Measurements from ENCODE around the gene TCHHL1. TPM values are rescaled to one million over a fixed set of nuclear protein-coding genes. Genes with fewer than 3 reads are reported as not detected.

Gene TCHHL1
- total RNA-seq, 1 donor from 2014 or later, result not detected

DNA sequence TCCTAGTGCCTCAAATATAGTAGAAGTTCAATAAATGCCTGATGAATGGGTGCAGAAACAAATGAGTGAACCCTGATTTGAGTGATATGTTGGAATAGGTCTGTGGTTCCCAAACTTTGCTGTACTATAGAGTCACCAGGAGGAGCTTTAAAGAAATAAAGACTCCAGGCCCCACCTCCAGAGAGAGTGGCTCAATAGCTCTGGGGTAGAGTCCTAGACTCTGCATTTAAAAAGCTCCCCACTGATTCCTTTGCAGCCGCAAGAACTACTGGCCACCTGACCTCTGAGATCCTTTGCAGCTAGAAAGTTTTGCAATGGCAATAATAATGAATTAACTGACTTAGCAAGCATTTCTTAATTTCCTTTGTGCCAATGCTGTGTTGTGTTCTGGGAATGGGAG, 20.9 kb downstream of the TCHHL1 start:
- TF ChIP-seq, protein P1, sequence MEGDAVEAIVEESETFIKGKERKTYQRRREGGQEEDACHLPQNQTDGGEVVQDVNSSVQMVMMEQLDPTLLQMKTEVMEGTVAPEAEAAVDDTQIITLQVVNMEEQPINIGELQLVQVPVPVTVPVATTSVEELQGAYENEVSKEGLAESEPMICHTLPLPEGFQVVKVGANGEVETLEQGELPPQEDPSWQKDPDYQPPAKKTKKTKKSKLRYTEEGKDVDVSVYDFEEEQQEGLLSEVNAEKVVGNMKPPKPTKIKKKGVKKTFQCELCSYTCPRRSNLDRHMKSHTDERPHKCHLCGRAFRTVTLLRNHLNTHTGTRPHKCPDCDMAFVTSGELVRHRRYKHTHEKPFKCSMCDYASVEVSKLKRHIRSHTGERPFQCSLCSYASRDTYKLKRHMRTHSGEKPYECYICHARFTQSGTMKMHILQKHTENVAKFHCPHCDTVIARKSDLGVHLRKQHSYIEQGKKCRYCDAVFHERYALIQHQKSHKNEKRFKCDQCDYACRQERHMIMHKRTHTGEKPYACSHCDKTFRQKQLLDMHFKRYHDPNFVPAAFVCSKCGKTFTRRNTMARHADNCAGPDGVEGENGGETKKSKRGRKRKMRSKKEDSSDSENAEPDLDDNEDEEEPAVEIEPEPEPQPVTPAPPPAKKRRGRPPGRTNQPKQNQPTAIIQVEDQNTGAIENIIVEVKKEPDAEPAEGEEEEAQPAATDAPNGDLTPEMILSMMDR (IDR thresholded peaks at IDR 0.05), result no peak
- Mint-ChIP-seq H3K9me3 (ENCODE audit: low read depth) (no peaks in the 10 kb centered on the region), H3K27ac (ENCODE audit: unreplicated experiment) (no peak overlapping the region), H3K36me3 (ENCODE audit: low read depth) (no peaks in the 10 kb centered on the region), H3K4me1 (ENCODE audit: low read depth) (no peaks in the 10 kb centered on the region), H3K27me3 (ENCODE audit: low read depth) (peaks cover 47% of the 10 kb centered on the region), H3K4me3 (ENCODE audit: unreplicated experiment) (no peak overlapping the region)
- DNase-seq (ENCODE audit: low spot score), result no peak

DNA sequence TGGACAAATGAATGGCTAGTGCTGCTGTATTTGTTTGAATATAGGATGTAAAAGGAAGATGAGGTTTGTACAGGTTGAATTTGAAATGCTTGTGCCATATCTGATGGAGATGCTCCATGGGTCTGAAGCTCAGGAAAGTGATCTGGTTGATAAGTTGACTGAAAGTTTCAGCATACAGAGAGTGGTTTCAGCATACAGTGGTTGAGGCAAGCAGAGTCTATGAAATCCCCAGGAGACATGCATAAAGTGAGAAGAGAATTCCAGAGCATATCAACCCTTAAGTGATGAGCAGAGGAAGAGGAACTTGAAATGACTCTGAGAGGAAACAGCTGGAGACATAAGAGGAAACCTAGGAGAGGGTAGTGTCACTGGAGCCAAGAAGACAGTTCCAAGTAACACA, 21.7 kb downstream of the TCHHL1 start:
- no peaks in the 10 kb centered on the region for H3K36me3 Mint-ChIP-seq (ENCODE audit: low read depth)
- TF ChIP-seq, protein P1 (IDR thresholded peaks at IDR 0.05), result no peak
- no peaks in the 10 kb centered on the region for H3K9me3 Mint-ChIP-seq (ENCODE audit: low read depth)
- no peak for DNase-seq (ENCODE audit: low spot score)
- H3K27ac Mint-ChIP-seq (ENCODE audit: unreplicated experiment), result no peak overlapping the region
- no peak overlapping the region for H3K4me3 Mint-ChIP-seq (ENCODE audit: unreplicated experiment)
- no peaks in the 10 kb centered on the region for H3K4me1 Mint-ChIP-seq (ENCODE audit: low read depth)
- peaks cover 44% of the 10 kb centered on the region for H3K27me3 Mint-ChIP-seq (ENCODE audit: low read depth)

DNA sequence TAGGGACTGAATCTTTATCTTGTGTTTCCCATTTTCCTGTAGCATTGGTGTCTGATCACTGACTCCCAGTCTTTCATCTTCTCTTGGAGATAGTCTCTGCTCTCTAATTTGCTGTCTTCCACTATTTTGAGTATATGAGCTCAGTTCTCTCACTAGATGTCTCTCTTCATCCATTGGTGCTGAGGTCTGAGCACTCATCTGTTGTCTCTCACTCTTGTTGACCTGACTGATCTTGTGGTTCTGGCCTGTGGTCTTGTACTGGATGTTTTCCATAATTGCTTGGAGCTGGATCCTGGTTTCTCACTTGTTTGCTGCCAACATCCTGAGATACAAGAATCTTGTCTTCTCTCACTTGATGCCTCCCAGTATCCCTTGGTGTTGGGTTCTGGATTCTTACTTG, 26.9 kb downstream of the TCHHL1 start:
- no peak overlapping the region for H3K4me3 Mint-ChIP-seq (ENCODE audit: unreplicated experiment)
- H3K27ac Mint-ChIP-seq (ENCODE audit: unreplicated experiment), result no peak overlapping the region
- no peaks in the 10 kb centered on the region for H3K36me3 Mint-ChIP-seq (ENCODE audit: low read depth)
- no peaks in the 10 kb centered on the region for H3K9me3 Mint-ChIP-seq (ENCODE audit: low read depth)
- no peak for DNase-seq (ENCODE audit: low spot score)
- H3K4me1 Mint-ChIP-seq (ENCODE audit: low read depth), result no peaks in the 10 kb centered on the region
- TF ChIP-seq, protein P1 (IDR thresholded peaks at IDR 0.05), result no peak
- peaks cover 29% of the 10 kb centered on the region for H3K27me3 Mint-ChIP-seq (ENCODE audit: low read depth)

DNA sequence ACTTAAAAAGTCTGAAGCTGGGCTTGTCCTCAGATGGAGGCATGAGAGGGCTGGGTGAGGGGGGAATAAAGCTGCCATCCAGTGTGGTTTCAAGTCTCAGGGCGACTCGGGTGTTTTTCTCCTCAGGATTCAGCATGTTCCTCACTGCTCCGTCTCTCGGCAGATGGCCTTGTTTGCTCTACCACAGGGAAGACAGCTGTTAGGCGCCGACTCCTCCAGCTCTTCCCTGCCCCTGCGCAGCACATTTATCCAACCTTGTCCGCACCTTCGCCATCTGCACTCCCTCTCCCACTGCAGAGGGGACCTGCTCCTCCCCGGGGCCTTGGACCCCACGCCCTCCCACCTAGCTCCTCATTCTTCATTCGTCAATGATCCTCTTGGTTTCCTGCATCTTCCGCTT, 35.5 kb downstream of the TCHHL1 start:
- Mint-ChIP-seq H3K4me3 (ENCODE audit: unreplicated experiment) (no peak overlapping the region), H3K9me3 (ENCODE audit: low read depth) (no peaks in the 10 kb centered on the region), H3K27me3 (ENCODE audit: low read depth) (peaks cover 44% of the 10 kb centered on the region), H3K27ac (ENCODE audit: unreplicated experiment) (no peak overlapping the region), H3K4me1 (ENCODE audit: low read depth) (peaks cover 7% of the 10 kb centered on the region), H3K36me3 (ENCODE audit: low read depth) (no peaks in the 10 kb centered on the region)
- DNase-seq (ENCODE audit: low spot score), result no peak
- TF ChIP-seq, protein P1 (IDR thresholded peaks at IDR 0.05), result no peak

DNA sequence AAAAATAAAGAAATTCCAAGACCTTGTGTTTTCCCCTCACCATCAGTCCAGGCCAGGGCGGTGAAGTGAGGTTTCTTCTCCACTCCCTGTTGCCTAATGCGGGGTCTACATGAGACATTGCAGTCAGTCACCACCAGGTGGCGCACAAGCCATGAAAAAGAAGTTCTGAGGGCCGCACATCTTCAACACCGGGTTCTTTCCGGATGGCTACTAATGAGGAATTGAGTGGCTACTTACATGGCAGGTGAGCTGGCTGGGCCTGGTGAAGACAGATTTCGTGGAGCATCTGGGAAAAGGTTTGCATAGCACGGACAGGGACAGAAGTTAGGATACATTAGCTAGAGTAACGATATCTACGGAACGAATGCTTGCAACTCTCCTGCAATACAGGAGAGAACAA, 36.3 kb downstream of the TCHHL1 start:
- H3K36me3 Mint-ChIP-seq (ENCODE audit: low read depth), result no peaks in the 10 kb centered on the region
- peaks cover 38% of the 10 kb centered on the region for H3K27me3 Mint-ChIP-seq (ENCODE audit: low read depth)
- no peak for DNase-seq (ENCODE audit: low spot score)
- H3K4me3 Mint-ChIP-seq (ENCODE audit: unreplicated experiment), result no peak overlapping the region
- TF ChIP-seq, protein P1 (IDR thresholded peaks at IDR 0.05), result peak; percentile 94
- H3K27ac Mint-ChIP-seq (ENCODE audit: unreplicated experiment), result no peak overlapping the region
- peaks cover 14% of the 10 kb centered on the region for H3K4me1 Mint-ChIP-seq (ENCODE audit: low read depth)
- H3K9me3 Mint-ChIP-seq (ENCODE audit: low read depth), result no peaks in the 10 kb centered on the region
